Adipose tissue (tissue), 3 donors: ENCODE data around the gene PARM1. TPM values are rescaled to one million over a fixed set of nuclear protein-coding genes. Genes with fewer than 3 reads are reported as not detected.

ENCODE experiments used
- polyA plus RNA-seq, 3 donors: library from polyadenylated mRNA; stranded (reverse); fragments of 200-250 nt; gene quantifications; one replicate each; pipeline ENCODE4 v1.2.3, GENCODE V29; 2013
- donor health status: healthy with polysubstance abuse.
- donor health status: Bipolar disorder and iron deficiency.
- donor health status: healthy.

PARM1 gene
- polyA plus RNA-seq, 3 donors, result 9.5 to 16.0 (median 11.3) TPM

Other genes starting within 250 kb of the PARM1 start
- gene BTC, start 138.6 kb upstream of the PARM1 start, polyA plus RNA-seq, result 1 to 10 TPM in 1 of 3 donors, under 1 TPM in 2; 0.45 to 1.7 (median 0.65) TPM